Caco-2 (cell line): ENCODE measurements around the gene ADCYAP1R1. TPM values are rescaled to one million over a fixed set of nuclear protein-coding genes. Genes with fewer than 3 reads are reported as not detected.

Experiments
- BruUV-seq: library from RNA; stranded (reverse); fragments of 400-500 nt; replicated peaks from 2 replicates; lab custom pipeline; 2021; lab: Mats Ljungman, UMichigan
- CTCF ChIA-PET: fragments of 300-600 bp; sonication (Branson Sonifier 250); formaldehyde crosslinking; loops from one replicate; lab custom pipeline; 2022; ENCODE audit warnings: antibody characterized with exemption; lab: Charles Lee
- POLR2A ChIA-PET: fragments of 300-600 bp; sonication (Branson Sonifier 250); formaldehyde crosslinking; loops from one replicate; lab custom pipeline; 2022; ENCODE audit warnings: antibody characterized with exemption; lab: Charles Lee
- DNase-seq, 2 experiments: peaks; one replicate each; pipeline versions ENCODE4 v3.0.0 to v3.0.0-alpha.2; 2020 to 2022
- H3K27me3 ChIP-seq: replicated peaks from 2 replicates; pipeline ENCODE4 v1.6.0; 2011; ENCODE audit warnings: low read length; ENCODE audit not compliant: control insufficient read depth, insufficient read depth
- H3K36me3 ChIP-seq: 2 replicates; pipeline ENCODE4 v1.5.1; 2011; ENCODE audit warnings: low read length; ENCODE audit not compliant: control insufficient read depth, insufficient read depth
- H3K4me1 ChIP-seq: fragments of 250-450 bp; sonication (Bioruptor Pico); 2 replicates; pipeline ENCODE4 v1.5.1; 2020; ENCODE audit warnings: mild to moderate bottlenecking
- H3K4me3 ChIP-seq: 2 replicates; pipeline ENCODE4 v1.5.1; 2011; ENCODE audit warnings: low read depth, mild to moderate bottlenecking, control low read depth, low read length
- H3K9me3 ChIP-seq: fragments of 250-450 bp; sonication (Bioruptor Pico); 2 replicates; pipeline ENCODE4 v1.5.1; 2020; ENCODE audit warnings: mild to moderate bottlenecking, moderate library complexity
- H3K27ac Mint-ChIP-seq: one replicate; pipeline ENCODE4 v1.8.0; 2022; ENCODE audit warnings: mixed read lengths; ENCODE audit not compliant: unreplicated experiment
- H3K27me3 Mint-ChIP-seq: one replicate; pipeline ENCODE4 v1.8.0; 2022; ENCODE audit warnings: mixed read lengths; ENCODE audit not compliant: insufficient read depth, unreplicated experiment
- H3K36me3 Mint-ChIP-seq: one replicate; pipeline ENCODE4 v1.8.0; 2022; ENCODE audit warnings: mild to moderate bottlenecking, mixed read lengths; ENCODE audit not compliant: insufficient read depth, unreplicated experiment
- H3K4me1 Mint-ChIP-seq: one replicate; pipeline ENCODE4 v1.8.0; 2022; ENCODE audit warnings: low read depth, mixed read lengths; ENCODE audit not compliant: unreplicated experiment
- H3K4me3 Mint-ChIP-seq: one replicate; pipeline ENCODE4 v1.8.0; 2022; ENCODE audit warnings: mild to moderate bottlenecking, moderate library complexity, mixed read lengths; ENCODE audit not compliant: unreplicated experiment
- H3K9me3 Mint-ChIP-seq: one replicate; pipeline ENCODE4 v1.8.0; 2022; ENCODE audit warnings: mixed read lengths; ENCODE audit not compliant: unreplicated experiment
- CTCF ChIP-seq, 2 experiments: fragments of 200-600 bp in 1 of 2; IDR thresholded peaks; 1 replicate in 1 of 2; 2 replicates in 1 of 2; pipeline versions ENCODE4 v1.5.1 to v1.8.0; 2011 to 2022; ENCODE audit warnings: antibody characterized with exemption in 1 of 2, control low read depth in 1 of 2, inconsistent platforms in 1 of 2, low read depth in 1 of 2, low read length in 1 of 2, mild to moderate bottlenecking in 1 of 2, moderate library complexity in 1 of 2; ENCODE audit not compliant: insufficient read depth in 1 of 2, severe bottlenecking in 1 of 2, unreplicated experiment in 1 of 2
- intact Hi-C: fragments of 100-400 bp; cut with micrococcal nuclease; formaldehyde crosslinking; loops from one replicate; pipeline ENCODE4 v1.10.0; 2022; ENCODE audit not compliant: unreplicated experiment
- total RNA-seq: library from RNA; stranded (reverse); gene quantifications from 2 replicates; pipeline ENCODE4 v1.2.3, GENCODE V29; 2022

Gene ADCYAP1R1
- total RNA-seq, 1 experiment from 2014 or later = not detected

GRCh38 chr7:31019509-31019908 is 32.6 kb upstream of the ADCYAP1R1 start:
- Mint-ChIP-seq H3K4me1 (no peaks in the 10 kb centered on the region), H3K27ac (no peak overlapping the region), H3K4me3 (no peak overlapping the region), H3K9me3 (no peaks in the 10 kb centered on the region), H3K36me3 (no peaks in the 10 kb centered on the region), H3K27me3 (peaks cover 12% of the 10 kb centered on the region)
- POLR2A ChIA-PET = no interaction called here
- H3K27me3 ChIP-seq = no peaks in the 10 kb centered on the region
- no peaks in the 10 kb centered on the region for H3K9me3 ChIP-seq
- no TSS peak for BruUV-seq
- no peak for TF ChIP-seq CTCF (IDR thresholded peaks at IDR 0.05; ENCODE audit: insufficient read depth in 1 of 2, low read depth in 1 of 2, low read length in 1 of 2, severe bottlenecking in 1 of 2, unreplicated experiment in 1 of 2)
- intact Hi-C loops = no loop called here
- no peak overlapping the region for H3K4me3 ChIP-seq
- H3K36me3 ChIP-seq = no peaks in the 10 kb centered on the region
- DNase-seq = no peak
- H3K4me1 ChIP-seq = no peaks in the 10 kb centered on the region
- CTCF ChIA-PET = no interaction called here

GRCh38 chr7:31020161-31020560 is 31.9 kb upstream of the ADCYAP1R1 start:
- CTCF ChIA-PET = no interaction called here
- H3K27me3 Mint-ChIP-seq = peaks cover 9% of the 10 kb centered on the region

GRCh38 chr7:31020652-31021051 is 31.5 kb upstream of the ADCYAP1R1 start:
- no peak overlapping the region for H3K4me3 Mint-ChIP-seq
- Histone ChIP-seq H3K36me3 (no peaks in the 10 kb centered on the region), H3K27me3 (no peaks in the 10 kb centered on the region), H3K4me1 (no peaks in the 10 kb centered on the region), H3K4me3 (no peak overlapping the region), H3K9me3 (no peaks in the 10 kb centered on the region)
- intact Hi-C loops = no loop called here
- no peaks in the 10 kb centered on the region for H3K9me3 Mint-ChIP-seq
- CTCF ChIA-PET = no interaction called here
- H3K36me3 Mint-ChIP-seq = no peaks in the 10 kb centered on the region
- TF ChIP-seq CTCF (IDR thresholded peaks at IDR 0.05; ENCODE audit: insufficient read depth in 1 of 2, low read depth in 1 of 2, low read length in 1 of 2, severe bottlenecking in 1 of 2, unreplicated experiment in 1 of 2) = no peak
- no peaks in the 10 kb centered on the region for H3K4me1 Mint-ChIP-seq
- no TSS peak for BruUV-seq
- POLR2A ChIA-PET = no interaction called here
- no peak overlapping the region for H3K27ac Mint-ChIP-seq
- H3K27me3 Mint-ChIP-seq = peaks cover 8% of the 10 kb centered on the region
- no peak for DNase-seq

More at GRCh38 chr7:31020161-31020560, 31.9 kb upstream of the ADCYAP1R1 start:
- H3K9me3 Mint-ChIP-seq = no peaks in the 10 kb centered on the region
- H3K27me3 ChIP-seq = no peaks in the 10 kb centered on the region
- POLR2A ChIA-PET = no interaction called here
- no peaks in the 10 kb centered on the region for H3K36me3 Mint-ChIP-seq
- no peak overlapping the region for H3K4me3 ChIP-seq
- no peak for TF ChIP-seq CTCF (IDR thresholded peaks at IDR 0.05; ENCODE audit: insufficient read depth in 1 of 2, low read depth in 1 of 2, low read length in 1 of 2, severe bottlenecking in 1 of 2, unreplicated experiment in 1 of 2)
- no peak overlapping the region for H3K27ac Mint-ChIP-seq
- BruUV-seq = no TSS peak
- no peak for DNase-seq
- H3K4me3 Mint-ChIP-seq = no peak overlapping the region
- intact Hi-C loops = no loop called here
- H3K4me1 ChIP-seq = no peaks in the 10 kb centered on the region
- no peaks in the 10 kb centered on the region for H3K36me3 ChIP-seq
- no peaks in the 10 kb centered on the region for H3K4me1 Mint-ChIP-seq
- no peaks in the 10 kb centered on the region for H3K9me3 ChIP-seq
